HG03025 (cell line): ENCODE results near the gene TGM3.
"Not testable (repeated sequence)": the region's sequence is repeated elsewhere in the genome, so short reads cannot be mapped to it uniquely, and the experiment has no call there.

Experiments
- ATAC-seq: cut with Tn5 transposase; IDR thresholded peaks from one replicate; pipeline ENCODE4 v1.9.1; 2021; ENCODE audit warnings: mild to moderate bottlenecking, moderate library complexity; ENCODE audit not compliant: unreplicated experiment, low FRiP score

Gene TGM3

GRCh38 chr20:2295886-2296515 lies at the start of gene TGM3:
Gene TGM3 (plus strand): TSS chr20:2296001. CDS start chr20:2296064, 63 bp downstream.
- ATAC-seq: no peak

- no peak for ATAC-seq
These were observed 49.7 kb upstream of the TGM3 start for GRCh38 chr20:2246069-2246491.

GRCh38 chr20:2248837-2249236 lies 47.0 kb upstream of the TGM3 start:
- no peak for ATAC-seq

GRCh38 chr20:2249935-2250334 lies 45.9 kb upstream of the TGM3 start:
- ATAC-seq: no peak

- ATAC-seq: no peak
These were observed 43.3 kb upstream of the TGM3 start for GRCh38 chr20:2252419-2252997.

GRCh38 chr20:2253256-2253655 lies 42.5 kb upstream of the TGM3 start:
- ATAC-seq: no peak

GRCh38 chr20:2254333-2254732 lies 41.5 kb upstream of the TGM3 start:
- no peak for ATAC-seq

GRCh38 chr20:2255926-2256531 lies 39.8 kb upstream of the TGM3 start:
- no peak for ATAC-seq

GRCh38 chr20:2259731-2260130 lies 36.1 kb upstream of the TGM3 start:
- no peak for ATAC-seq

GRCh38 chr20:2260250-2260649 lies 35.6 kb upstream of the TGM3 start:
- ATAC-seq: no peak

- no peak for ATAC-seq
These were observed 34.7 kb upstream of the TGM3 start for GRCh38 chr20:2261046-2261485.

GRCh38 chr20:2261629-2262028 lies 34.2 kb upstream of the TGM3 start:
- ATAC-seq: no peak

- ATAC-seq: no peak
These were observed 31.7 kb upstream of the TGM3 start for GRCh38 chr20:2264118-2264517.

- not testable (repeated sequence) for ATAC-seq
These were observed 31.0 kb upstream of the TGM3 start for GRCh38 chr20:2264621-2265374.

- no peak for ATAC-seq
These were observed 22.0 kb upstream of the TGM3 start for GRCh38 chr20:2273634-2274302.

- no peak for ATAC-seq
These were observed 19.8 kb upstream of the TGM3 start for GRCh38 chr20:2276015-2276414.

GRCh38 chr20:2279253-2279779 lies 16.5 kb upstream of the TGM3 start:
- ATAC-seq: no peak

GRCh38 chr20:2280082-2280481 lies 15.7 kb upstream of the TGM3 start:
- ATAC-seq: no peak

GRCh38 chr20:2281563-2281962 lies 14.2 kb upstream of the TGM3 start:
- ATAC-seq: no peak

GRCh38 chr20:2282181-2282580 lies 13.6 kb upstream of the TGM3 start:
- no peak for ATAC-seq
